Hepatocyte (in vitro differentiated cells): ENCODE results near the gene STX12. TPM values are rescaled to one million over a fixed set of nuclear protein-coding genes. Genes with fewer than 3 reads are reported as not detected.

ENCODE experiments used
- DNase-seq: peaks from one replicate; pipeline ENCODE4 v3.0.0-alpha.2; 2016; ENCODE audit warnings: low spot score
- H2AFZ ChIP-seq: fragments of 200-600 bp; sonication (generic); 2 replicates; pipeline ENCODE4 v1.6.0; 2016; ENCODE audit warnings: antibody characterized with exemption, mild to moderate bottlenecking
- H3K27ac ChIP-seq: fragments of 200-600 bp; sonication (generic); 2 replicates; pipeline ENCODE4 v1.5.1; 2016; ENCODE audit warnings: mild to moderate bottlenecking
- H3K27me3 ChIP-seq: fragments of 200-600 bp; sonication (generic); 2 replicates; pipeline ENCODE4 v1.6.1; 2016
- H3K36me3 ChIP-seq: fragments of 200-600 bp; sonication (generic); replicated peaks from 2 replicates; pipeline ENCODE4 v1.5.1; 2016; ENCODE audit warnings: low read depth; ENCODE audit not compliant: insufficient read depth
- H3K4me1 ChIP-seq: fragments of 200-600 bp; sonication (generic); 2 replicates; pipeline ENCODE4 v1.5.1; 2016; ENCODE audit warnings: mild to moderate bottlenecking, moderate library complexity; ENCODE audit not compliant: insufficient read depth
- H3K4me2 ChIP-seq: fragments of 200-600 bp; sonication (generic); 2 replicates; pipeline ENCODE4 v1.6.0; 2016
- H3K4me3 ChIP-seq: fragments of 200-600 bp; sonication (generic); 2 replicates; pipeline ENCODE4 v1.5.1; 2016; ENCODE audit warnings: mild to moderate bottlenecking
- H3K79me2 ChIP-seq: fragments of 200-600 bp; sonication (generic); 2 replicates; pipeline ENCODE4 v1.6.0; 2017; ENCODE audit warnings: mild to moderate bottlenecking
- H3K9me2 ChIP-seq: fragments of 200-600 bp; sonication (generic); replicated peaks from 2 replicates; pipeline ENCODE4 v1.6.0; 2017; ENCODE audit warnings: mild to moderate bottlenecking; ENCODE audit not compliant: insufficient read depth
- H3K9me3 ChIP-seq: fragments of 200-600 bp; sonication (generic); 2 replicates; pipeline ENCODE4 v1.5.1; 2016; ENCODE audit warnings: low read depth, mild to moderate bottlenecking
- H4K20me1 ChIP-seq: fragments of 200-600 bp; sonication (generic); 2 replicates; pipeline ENCODE4 v1.6.0; 2016; ENCODE audit warnings: mild to moderate bottlenecking; ENCODE audit not compliant: insufficient read depth, poor library complexity, severe bottlenecking
- EZH2 ChIP-seq: fragments of 200-600 bp; sonication (generic); IDR thresholded peaks from 2 replicates; pipeline ENCODE4 v1.6.1; 2016; ENCODE audit warnings: antibody characterized with exemption, mild to moderate bottlenecking, borderline replicate concordance
- EZH2phosphoT487 ChIP-seq: fragments of 200-600 bp; sonication (generic); IDR thresholded peaks from one replicate; pipeline ENCODE4 v1.6.1; 2018; ENCODE audit warnings: antibody characterized with exemption, mild to moderate bottlenecking, low read depth, moderate library complexity; ENCODE audit not compliant: unreplicated experiment, severe bottlenecking
- WGBS: methylation state at CpG from one replicate; pipeline ENCODE4 v1.1.6; 2016; ENCODE audit warnings: low lambda C conversion rate; ENCODE audit errors: missing lambda C conversion rate; 5-methylcytosine and 5-hydroxymethylcytosine counted together
- polyA plus RNA-seq: library from polyadenylated mRNA; unstranded; fragments of >200 nt; fragmentation: Nextera tagmentation; extraction: Ambion mirVana; gene quantifications from 2 replicates; pipeline ENCODE4 v1.2.1, GENCODE V29; 2016
- small RNA-seq: library from RNA; depleted of rRNA; stranded (forward); fragments of <200 nt; gene quantifications from one replicate; pipeline ENCODE3, GENCODE V24; 2014
- total RNA-seq: library from RNA; depleted of rRNA; stranded (reverse); fragments of >200 nt; gene quantifications from 2 replicates; pipeline ENCODE4 v1.2.3, GENCODE V29; 2014
- TF ChIP-seq, protein P1 (sequence below): fragments of 200-600 bp; sonication (generic); IDR thresholded peaks from 2 replicates; pipeline ENCODE4 v1.5.1; 2016; ENCODE audit warnings: antibody characterized with exemption, mild to moderate bottlenecking; ENCODE audit not compliant: poor library complexity

The STX12 gene
- total and polyA plus RNA-seq, 2 experiments from 2014 or later: 55.0 to 84.0 TPM

DNA sequence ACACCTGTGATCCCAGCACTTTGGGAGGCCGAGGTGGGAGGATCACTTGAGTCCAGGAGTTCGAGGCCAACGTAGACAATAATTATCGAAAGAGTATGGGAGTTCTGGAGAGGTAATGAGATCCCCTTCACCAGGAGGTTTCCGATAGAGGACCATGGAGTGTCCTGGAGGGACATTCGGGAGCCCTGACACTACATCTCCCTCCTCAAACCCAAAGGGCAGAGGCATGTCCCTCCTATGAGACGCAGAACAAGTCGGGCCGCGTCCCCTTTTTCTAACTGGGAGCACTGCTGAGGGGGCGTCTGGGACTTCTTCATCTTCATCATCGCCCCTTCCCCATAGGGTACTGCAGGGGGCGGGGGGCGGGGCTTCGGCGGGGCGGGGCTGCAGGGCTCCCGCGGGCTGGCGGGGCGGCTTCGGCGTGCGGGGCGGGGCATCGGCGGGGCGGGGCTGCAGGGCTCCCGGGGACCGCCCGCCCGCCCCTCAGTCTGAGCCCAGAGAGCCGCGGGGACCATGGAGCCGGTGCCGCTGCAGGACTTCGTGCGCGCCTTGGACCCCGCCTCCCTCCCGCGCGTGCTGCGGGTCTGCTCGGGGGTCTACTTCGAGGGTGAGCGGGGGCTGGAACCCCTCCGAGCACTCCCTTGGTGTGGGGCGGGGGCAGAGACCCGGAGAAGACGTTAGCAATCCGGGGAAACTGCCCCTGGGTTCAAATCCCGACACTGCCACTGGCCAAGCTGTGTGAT is 99.2 kb downstream of the STX12 start, which contains the start of gene THEMIS2:
Gene THEMIS2 (plus strand): TSS at position 486 of the 743 bp plus-strand sequence. CDS start 28 bp downstream, at position 514.
- H3K36me3 ChIP-seq: no peaks in the 10 kb centered on the region
- no peak within 1 kb of the TSS for H3K27ac ChIP-seq
- H3K79me2 ChIP-seq: no peaks in the 10 kb centered on the region
- peaks cover 8% of the 10 kb centered on the region for H3K27me3 ChIP-seq
- H3K4me2 ChIP-seq: peak within 1 kb of the TSS; percentile 98
- 32% methylated on average over 18 of the region's 53 CpGs for WGBS
- TF ChIP-seq, protein P1, sequence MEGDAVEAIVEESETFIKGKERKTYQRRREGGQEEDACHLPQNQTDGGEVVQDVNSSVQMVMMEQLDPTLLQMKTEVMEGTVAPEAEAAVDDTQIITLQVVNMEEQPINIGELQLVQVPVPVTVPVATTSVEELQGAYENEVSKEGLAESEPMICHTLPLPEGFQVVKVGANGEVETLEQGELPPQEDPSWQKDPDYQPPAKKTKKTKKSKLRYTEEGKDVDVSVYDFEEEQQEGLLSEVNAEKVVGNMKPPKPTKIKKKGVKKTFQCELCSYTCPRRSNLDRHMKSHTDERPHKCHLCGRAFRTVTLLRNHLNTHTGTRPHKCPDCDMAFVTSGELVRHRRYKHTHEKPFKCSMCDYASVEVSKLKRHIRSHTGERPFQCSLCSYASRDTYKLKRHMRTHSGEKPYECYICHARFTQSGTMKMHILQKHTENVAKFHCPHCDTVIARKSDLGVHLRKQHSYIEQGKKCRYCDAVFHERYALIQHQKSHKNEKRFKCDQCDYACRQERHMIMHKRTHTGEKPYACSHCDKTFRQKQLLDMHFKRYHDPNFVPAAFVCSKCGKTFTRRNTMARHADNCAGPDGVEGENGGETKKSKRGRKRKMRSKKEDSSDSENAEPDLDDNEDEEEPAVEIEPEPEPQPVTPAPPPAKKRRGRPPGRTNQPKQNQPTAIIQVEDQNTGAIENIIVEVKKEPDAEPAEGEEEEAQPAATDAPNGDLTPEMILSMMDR: no peak
- TF ChIP-seq EZH2phosphoT487 (no peak), EZH2 (no peak)
- H3K4me3 ChIP-seq: peak within 1 kb of the TSS; percentile 72
- no peaks in the 10 kb centered on the region for H4K20me1 ChIP-seq
- no peaks in the 10 kb centered on the region for H3K4me1 ChIP-seq
- DNase-seq: peak; percentile 63
- H2AFZ ChIP-seq: peak within 1 kb of the TSS; percentile 83
- H3K9me3 ChIP-seq: no peaks in the 10 kb centered on the region
- H3K9me2 ChIP-seq: no peaks in the 10 kb centered on the region

DNA sequence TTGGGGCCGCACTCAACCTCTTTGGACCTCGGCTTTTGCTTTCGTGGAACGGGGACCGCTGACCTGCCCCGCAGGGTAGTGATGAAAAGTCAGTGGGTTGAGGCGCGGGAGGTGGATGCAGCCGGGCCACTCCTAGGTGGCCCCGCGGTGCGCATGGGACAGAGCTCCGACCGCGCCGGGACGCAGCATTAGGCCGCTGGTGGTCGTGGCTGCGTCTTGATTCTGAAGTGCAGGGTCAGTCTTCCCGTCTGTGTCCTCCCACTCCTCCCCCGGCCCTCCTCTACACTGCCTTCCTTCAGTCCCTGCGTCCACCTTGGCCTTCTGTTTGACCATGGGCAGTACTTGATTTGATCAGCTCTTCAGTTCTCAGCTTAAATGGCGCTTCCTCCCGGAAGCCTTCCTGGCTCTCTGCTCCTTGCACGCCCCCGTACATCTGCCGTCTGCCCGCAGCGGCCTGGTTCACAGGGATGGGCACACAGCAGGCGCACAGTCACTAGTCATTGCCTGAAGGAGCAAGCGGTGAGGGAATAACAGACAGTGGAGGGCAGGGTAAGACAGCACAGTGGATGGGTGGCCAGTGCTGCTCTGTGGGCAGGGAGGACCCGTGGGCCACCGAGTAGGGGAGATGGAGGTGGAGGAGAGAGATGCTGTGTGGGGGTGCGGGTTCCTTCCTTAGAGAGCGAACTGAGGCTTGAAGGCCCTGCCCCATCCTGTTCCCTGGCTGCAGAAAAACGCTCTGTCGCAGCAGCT is 100.0 kb downstream of the STX12 start:
- TF ChIP-seq EZH2phosphoT487 (no peak), EZH2 (no peak)
- TF ChIP-seq, protein P1: no peak
- no peak for DNase-seq
- Histone ChIP-seq H3K27me3 (peaks cover 8% of the 10 kb centered on the region), H3K9me3 (no peaks in the 10 kb centered on the region), H3K4me1 (no peaks in the 10 kb centered on the region), H3K4me3 (peak overlapping the region; percentile 72), H3K36me3 (no peaks in the 10 kb centered on the region), H3K9me2 (no peaks in the 10 kb centered on the region), H3K27ac (no peak overlapping the region), H3K79me2 (no peaks in the 10 kb centered on the region), H2AFZ (peak overlapping the region; percentile 83), H4K20me1 (no peaks in the 10 kb centered on the region), H3K4me2 (peak overlapping the region; percentile 98)
- WGBS: 22% methylated on average over 36 of the region's 38 CpGs

DNA sequence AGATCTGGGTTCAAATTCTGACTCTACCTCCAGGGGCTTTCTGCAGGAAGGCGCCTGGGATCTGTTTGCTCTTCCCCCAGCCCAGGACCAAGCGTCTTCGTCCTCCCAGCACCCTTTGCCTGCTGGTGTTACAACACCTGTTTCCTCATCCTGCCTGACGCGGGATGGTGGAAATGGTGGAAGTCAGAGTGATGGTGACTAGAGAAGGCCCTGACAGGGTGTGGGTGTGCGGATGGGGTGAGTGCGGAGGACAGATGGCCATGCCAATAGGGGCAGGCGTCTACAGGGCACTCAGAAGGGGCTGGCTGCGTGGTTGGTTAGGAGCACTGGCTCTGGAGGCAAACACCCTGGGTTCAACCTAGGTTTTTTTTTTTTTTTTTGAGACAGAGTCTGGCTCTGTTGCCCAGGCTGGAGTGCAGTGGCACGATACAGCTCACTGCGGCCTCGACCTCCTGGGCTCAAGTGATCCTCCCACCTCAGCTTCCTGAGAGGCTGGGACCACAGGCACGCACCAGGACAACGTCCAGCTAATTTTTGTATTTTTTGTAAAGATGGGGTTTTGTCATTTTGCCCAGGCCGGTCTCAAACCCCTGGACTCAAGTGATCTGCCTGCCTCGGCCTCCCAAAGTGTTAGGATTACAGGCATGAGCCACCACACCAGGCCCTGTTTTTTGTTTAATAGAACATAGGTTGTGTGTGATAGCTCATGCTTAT is 100.8 kb downstream of the STX12 start:
- 89% methylated on average over 16 of the region's 16 CpGs for WGBS
- DNase-seq: no peak
- no peak overlapping the region for H3K27ac ChIP-seq
- no peak overlapping the region for H3K4me2 ChIP-seq
- no peak overlapping the region for H2AFZ ChIP-seq
- no peaks in the 10 kb centered on the region for H3K79me2 ChIP-seq
- H3K4me3 ChIP-seq: no peak overlapping the region
- no peaks in the 10 kb centered on the region for H4K20me1 ChIP-seq
- H3K27me3 ChIP-seq: peaks cover 8% of the 10 kb centered on the region
- H3K9me3 ChIP-seq: no peaks in the 10 kb centered on the region
- no peaks in the 10 kb centered on the region for H3K4me1 ChIP-seq
- no peaks in the 10 kb centered on the region for H3K9me2 ChIP-seq
- TF ChIP-seq, protein P1: no peak
- TF ChIP-seq EZH2 (no peak), EZH2phosphoT487 (no peak)
- H3K36me3 ChIP-seq: no peaks in the 10 kb centered on the region

Small RNAs within 50 kb of the gene (small RNA-seq; reads per million reads assigned to genes)
- not detected for gene AL020997.2
- not detected for gene RNU6-1245P
- 111 reads per million, percentile 98 among the genes with 10 or more reads in this experiment for gene SCARNA1

Other genes starting within 250 kb of the STX12 start
- gene AHDC1, start 169.1 kb upstream of the STX12 start, total RNA-seq: 6.7 and 13.3 TPM in 2 replicates
- gene AHDC1, start 169.1 kb upstream of the STX12 start, polyA plus RNA-seq: 12.2 and 14.4 TPM in 2 replicates
- gene FGR, start 138.0 kb upstream of the STX12 start, total RNA-seq: 0.28 and 0.73 TPM in 2 replicates
- gene FGR, start 138.0 kb upstream of the STX12 start, polyA plus RNA-seq: 0.28 TPM in 1 of 2 replicates, not detected in the other
- gene IFI6, start 101.0 kb upstream of the STX12 start, total RNA-seq: 94.3 and 114 TPM in 2 replicates
- gene IFI6, start 101.0 kb upstream of the STX12 start, polyA plus RNA-seq: 194 and 230 TPM in 2 replicates
- gene FAM76A, start 47.3 kb upstream of the STX12 start, total RNA-seq: 9.8 and 12.2 TPM in 2 replicates
- gene FAM76A, start 47.3 kb upstream of the STX12 start, polyA plus RNA-seq: 1.8 and 3.5 TPM in 2 replicates
- 38.7 and 42.8 TPM in 2 replicates for gene PPP1R8, start 57.6 kb downstream of the STX12 start, total RNA-seq
- 9.3 and 13.0 TPM in 2 replicates for gene PPP1R8, start 57.6 kb downstream of the STX12 start, polyA plus RNA-seq
- gene THEMIS2, start 99.3 kb downstream of the STX12 start, total RNA-seq: 0.24 and 1.2 TPM in 2 replicates
- gene THEMIS2, start 99.3 kb downstream of the STX12 start, polyA plus RNA-seq: 1.1 TPM in 1 of 2 replicates, not detected in the other
- gene RPA2, start 141.4 kb downstream of the STX12 start, total RNA-seq: 25.2 and 29.5 TPM in 2 replicates
- 28.5 and 39.6 TPM in 2 replicates for gene RPA2, start 141.4 kb downstream of the STX12 start, polyA plus RNA-seq
- 17.3 and 19.6 TPM in 2 replicates for gene SMPDL3B, start 161.8 kb downstream of the STX12 start, total RNA-seq
- 11.2 and 16.2 TPM in 2 replicates for gene SMPDL3B, start 161.8 kb downstream of the STX12 start, polyA plus RNA-seq
- gene XKR8, start 186.8 kb downstream of the STX12 start, total RNA-seq: 12.5 and 17.9 TPM in 2 replicates
- 17.4 and 20.2 TPM in 2 replicates for gene XKR8, start 186.8 kb downstream of the STX12 start, polyA plus RNA-seq